Measurements from ENCODE around the gene RASA3. TPM values are rescaled to one million over a fixed set of nuclear protein-coding genes. Genes with fewer than 3 reads are reported as not detected.

Gene RASA3
- total RNA-seq, 1 experiment from 2014 or later: 18.6 TPM

DNA sequence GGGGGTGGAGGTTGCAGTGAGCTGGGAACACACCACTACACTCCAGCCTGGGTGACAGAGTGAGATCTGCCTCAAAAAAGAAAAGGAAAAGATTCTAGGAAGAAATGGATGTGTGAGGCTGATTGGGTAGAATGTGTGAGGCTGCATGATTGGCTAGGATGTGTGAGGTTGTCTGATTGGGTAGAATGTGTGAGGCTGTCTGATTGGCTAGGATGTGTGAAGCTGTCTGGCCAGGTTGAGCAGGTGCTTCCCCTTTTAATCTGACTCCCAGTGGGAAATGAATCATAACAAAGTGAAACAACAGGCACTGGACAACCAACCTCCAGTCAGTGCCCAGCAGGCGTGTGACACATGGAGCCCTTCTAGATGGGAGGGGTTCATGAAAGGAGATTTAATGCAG lies 173.2 kb downstream of the RASA3 start:
- RAD21 ChIA-PET (ENCODE audit: low non-redundant PET in 1 of 2, low total read pairs in 2 of 2, uncharacterized antibody in 2 of 2, unreplicated experiment in 2 of 2): no interaction called here
- Histone ChIP-seq H3K9me2 (ENCODE audit: insufficient read depth) (no peaks in the 10 kb centered on the region), H2AFZ (ENCODE audit: low read depth, low read length, poor library complexity, severe bottlenecking) (no peak overlapping the region), H3K9ac (ENCODE audit: low read length) (no peak overlapping the region), H3K4me2 (ENCODE audit: low read length) (no peak overlapping the region), H3K27me3 (ENCODE audit: insufficient read depth, low read length) (no peaks in the 10 kb centered on the region), H3K4me3 (replicated peaks in 1 of 2; ENCODE audit: low read depth in 1 of 2, low read length in 2 of 2) (no peak overlapping the region), H3K4me1 (ENCODE audit: control insufficient read depth in 1 of 2, insufficient read depth in 2 of 2, low read length in 2 of 2) (no peaks in the 10 kb centered on the region), H4K20me1 (ENCODE audit: insufficient read depth) (no peaks in the 10 kb centered on the region), H3K27ac (ENCODE audit: low read depth, low read length) (no peak overlapping the region), H3K36me3 (ENCODE audit: control insufficient read depth in 1 of 2, insufficient read depth in 2 of 2, low read length in 2 of 2) (no peaks in the 10 kb centered on the region), H3K79me2 (ENCODE audit: insufficient read depth, low read length) (no peaks in the 10 kb centered on the region), H3K9me3 (ENCODE audit: control insufficient read depth in 1 of 2, insufficient read depth in 1 of 2, low read depth in 1 of 2, low read length in 2 of 2) (peaks cover 13 to 22% of the 10 kb centered on the region in 2 experiments; a peak in 3 of 4 replicates)
- no peak; the same call in 1 of the 2 replicates for ATAC-seq
- POLR2A ChIA-PET: no interaction called here
- TF ChIP-seq SP1 (IDR thresholded peaks at IDR 0.05; ENCODE audit: low read depth): no peak
- TF ChIP-seq, protein P1, sequence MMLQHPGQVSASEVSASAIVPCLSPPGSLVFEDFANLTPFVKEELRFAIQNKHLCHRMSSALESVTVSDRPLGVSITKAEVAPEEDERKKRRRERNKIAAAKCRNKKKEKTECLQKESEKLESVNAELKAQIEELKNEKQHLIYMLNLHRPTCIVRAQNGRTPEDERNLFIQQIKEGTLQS (IDR thresholded peaks at IDR 0.05): no peak
- TF ChIP-seq, protein P2, sequence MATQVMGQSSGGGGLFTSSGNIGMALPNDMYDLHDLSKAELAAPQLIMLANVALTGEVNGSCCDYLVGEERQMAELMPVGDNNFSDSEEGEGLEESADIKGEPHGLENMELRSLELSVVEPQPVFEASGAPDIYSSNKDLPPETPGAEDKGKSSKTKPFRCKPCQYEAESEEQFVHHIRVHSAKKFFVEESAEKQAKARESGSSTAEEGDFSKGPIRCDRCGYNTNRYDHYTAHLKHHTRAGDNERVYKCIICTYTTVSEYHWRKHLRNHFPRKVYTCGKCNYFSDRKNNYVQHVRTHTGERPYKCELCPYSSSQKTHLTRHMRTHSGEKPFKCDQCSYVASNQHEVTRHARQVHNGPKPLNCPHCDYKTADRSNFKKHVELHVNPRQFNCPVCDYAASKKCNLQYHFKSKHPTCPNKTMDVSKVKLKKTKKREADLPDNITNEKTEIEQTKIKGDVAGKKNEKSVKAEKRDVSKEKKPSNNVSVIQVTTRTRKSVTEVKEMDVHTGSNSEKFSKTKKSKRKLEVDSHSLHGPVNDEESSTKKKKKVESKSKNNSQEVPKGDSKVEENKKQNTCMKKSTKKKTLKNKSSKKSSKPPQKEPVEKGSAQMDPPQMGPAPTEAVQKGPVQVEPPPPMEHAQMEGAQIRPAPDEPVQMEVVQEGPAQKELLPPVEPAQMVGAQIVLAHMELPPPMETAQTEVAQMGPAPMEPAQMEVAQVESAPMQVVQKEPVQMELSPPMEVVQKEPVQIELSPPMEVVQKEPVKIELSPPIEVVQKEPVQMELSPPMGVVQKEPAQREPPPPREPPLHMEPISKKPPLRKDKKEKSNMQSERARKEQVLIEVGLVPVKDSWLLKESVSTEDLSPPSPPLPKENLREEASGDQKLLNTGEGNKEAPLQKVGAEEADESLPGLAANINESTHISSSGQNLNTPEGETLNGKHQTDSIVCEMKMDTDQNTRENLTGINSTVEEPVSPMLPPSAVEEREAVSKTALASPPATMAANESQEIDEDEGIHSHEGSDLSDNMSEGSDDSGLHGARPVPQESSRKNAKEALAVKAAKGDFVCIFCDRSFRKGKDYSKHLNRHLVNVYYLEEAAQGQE (IDR thresholded peaks at IDR 0.05; ENCODE audit: low read depth): no peak
- no peak for TF ChIP-seq POLR2A (IDR thresholded peaks at IDR 0.05; ENCODE audit: borderline replicate concordance, extremely low read depth, insufficient read depth, insufficient read length)
- TF ChIP-seq EGR1 (IDR thresholded peaks at IDR 0.05; ENCODE audit: low read depth): no peak
- TF ChIP-seq ZFX (IDR thresholded peaks at IDR 0.05): no peak
- no peak for TF ChIP-seq CEBPB (IDR thresholded peaks at IDR 0.05; ENCODE audit: low read depth)
- no peak for TF ChIP-seq YY1 (IDR thresholded peaks at IDR 0.05; ENCODE audit: extremely low read depth, insufficient replicate concordance, low read depth, low read length)
- DNase-seq (ENCODE audit: low read depth, low spot score): no peak
- CTCF ChIA-PET: no interaction called here
- intact Hi-C loops (cut with micrococcal nuclease): loop anchor here (10.0 kb wide), 1 partner anchor 186 kb away; no protein-coding TSS in a partner anchor
- BruUV-seq (replicated peaks): no TSS peak

Data from HCT116 (cell line).